HUDEP-2 (cell line): ENCODE measurements around the gene ABCD2.
"Not testable (repeated sequence)": the region's sequence is repeated elsewhere in the genome, so short reads cannot be mapped to it uniquely, and the experiment has no call there.

Source experiments
- DNase-seq, 76 experiments: peaks; one replicate each; lab custom pipeline; 2025; ENCODE audit not compliant: unreplicated experiment in 76 of 76; lab: John Stamatoyannopoulos, UW

ABCD2 gene

GRCh38 chr12:39619660-39620433, at the start of gene ABCD2:
Gene ABCD2, minus strand, starts transcription at chr12:39619803. Its CDS starts 188 bp downstream, at chr12:39619615.
- DNase-seq = peak in 7 of 76 experiments; percentile 0 to 14 (median 2)

GRCh38 chr12:39660101-39660500, 40.5 kb upstream of the ABCD2 start:
- DNase-seq = no peak

GRCh38 chr12:39647383-39647782, 27.8 kb upstream of the ABCD2 start:
- DNase-seq = no peak

GRCh38 chr12:39646963-39647362, 27.4 kb upstream of the ABCD2 start:
- DNase-seq = no peak

- no peak for DNase-seq
Measured at GRCh38 chr12:39643052-39643451, 23.4 kb upstream of the ABCD2 start.

GRCh38 chr12:39638840-39639239, 19.2 kb upstream of the ABCD2 start:
- no peak for DNase-seq

GRCh38 chr12:39638178-39638577, 18.6 kb upstream of the ABCD2 start:
- no peak for DNase-seq

- no peak for DNase-seq
Measured at GRCh38 chr12:39632670-39633069, 13.1 kb upstream of the ABCD2 start.

GRCh38 chr12:39628836-39629235, 9.2 kb upstream of the ABCD2 start:
- no peak for DNase-seq

- DNase-seq = no peak
Measured at GRCh38 chr12:39627914-39628313, 8.3 kb upstream of the ABCD2 start.

- no peak for DNase-seq
Measured at GRCh38 chr12:39626033-39626814, 6.6 kb upstream of the ABCD2 start.

- DNase-seq = no peak
Measured at GRCh38 chr12:39623919-39624318, 4.3 kb upstream of the ABCD2 start.

- not testable (repeated sequence) for DNase-seq
Measured at GRCh38 chr12:39623160-39623559, 3.6 kb upstream of the ABCD2 start.

- no peak for DNase-seq
Measured at GRCh38 chr12:39622306-39622705, 2.7 kb upstream of the ABCD2 start.

- DNase-seq = no peak
Measured at GRCh38 chr12:39621670-39622069, 2.1 kb upstream of the ABCD2 start.

- no peak for DNase-seq
Measured at GRCh38 chr12:39620659-39621658, 1.4 kb upstream of the ABCD2 start.

- DNase-seq = no peak
Measured at GRCh38 chr12:39619316-39619659, 315 bp downstream of the ABCD2 start.

- no peak for DNase-seq
Measured at GRCh38 chr12:39618701-39619100, 902 bp downstream of the ABCD2 start.

- DNase-seq = no peak
Measured at GRCh38 chr12:39617887-39618286, 1.7 kb downstream of the ABCD2 start.

GRCh38 chr12:39616666-39617065, 2.9 kb downstream of the ABCD2 start:
- DNase-seq = no peak

- DNase-seq = no peak
Measured at GRCh38 chr12:39616251-39616650, 3.4 kb downstream of the ABCD2 start.
